ENCODE results near the gene HS6ST3. TPM values are rescaled to one million over a fixed set of nuclear protein-coding genes. Genes with fewer than 3 reads are reported as not detected.
A peak's percentile ranks its signal among the peaks of the same experiment; 100 is the strongest.

The HS6ST3 gene
- total RNA-seq, 1 donor from 2014 or later: 1.3 TPM

DNA sequence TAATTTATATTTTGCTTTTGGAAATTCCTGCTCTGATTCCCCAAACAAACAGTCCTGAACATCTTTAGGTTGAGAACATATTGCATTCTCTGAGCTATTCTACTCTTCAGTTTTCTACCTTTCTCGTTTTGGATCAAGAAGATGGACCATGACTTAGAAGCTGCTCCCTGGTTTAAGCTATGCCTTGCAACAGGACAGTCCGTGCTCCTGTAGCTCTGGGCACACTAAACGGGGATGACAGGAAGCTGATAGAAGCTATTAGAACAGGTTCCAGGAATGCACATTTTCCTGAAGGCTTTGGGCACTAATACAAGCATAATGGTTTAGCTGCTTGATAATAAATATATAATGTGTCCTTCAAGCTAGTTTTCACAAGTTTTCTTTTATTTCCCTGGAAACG lies 385.2 kb downstream of the HS6ST3 start:
- Mint-ChIP-seq H3K27me3 (ENCODE audit: unreplicated experiment) (no peaks in the 10 kb centered on the region), H3K27ac (ENCODE audit: unreplicated experiment) (no peak overlapping the region), H3K36me3 (ENCODE audit: unreplicated experiment) (no peaks in the 10 kb centered on the region), H3K9me3 (ENCODE audit: unreplicated experiment) (peaks cover 5% of the 10 kb centered on the region), H3K4me1 (ENCODE audit: low read depth, unreplicated experiment) (peaks cover 8% of the 10 kb centered on the region), H3K4me3 (ENCODE audit: unreplicated experiment) (no peak overlapping the region)
- no peak for DNase-seq
- TF ChIP-seq, protein P1, sequence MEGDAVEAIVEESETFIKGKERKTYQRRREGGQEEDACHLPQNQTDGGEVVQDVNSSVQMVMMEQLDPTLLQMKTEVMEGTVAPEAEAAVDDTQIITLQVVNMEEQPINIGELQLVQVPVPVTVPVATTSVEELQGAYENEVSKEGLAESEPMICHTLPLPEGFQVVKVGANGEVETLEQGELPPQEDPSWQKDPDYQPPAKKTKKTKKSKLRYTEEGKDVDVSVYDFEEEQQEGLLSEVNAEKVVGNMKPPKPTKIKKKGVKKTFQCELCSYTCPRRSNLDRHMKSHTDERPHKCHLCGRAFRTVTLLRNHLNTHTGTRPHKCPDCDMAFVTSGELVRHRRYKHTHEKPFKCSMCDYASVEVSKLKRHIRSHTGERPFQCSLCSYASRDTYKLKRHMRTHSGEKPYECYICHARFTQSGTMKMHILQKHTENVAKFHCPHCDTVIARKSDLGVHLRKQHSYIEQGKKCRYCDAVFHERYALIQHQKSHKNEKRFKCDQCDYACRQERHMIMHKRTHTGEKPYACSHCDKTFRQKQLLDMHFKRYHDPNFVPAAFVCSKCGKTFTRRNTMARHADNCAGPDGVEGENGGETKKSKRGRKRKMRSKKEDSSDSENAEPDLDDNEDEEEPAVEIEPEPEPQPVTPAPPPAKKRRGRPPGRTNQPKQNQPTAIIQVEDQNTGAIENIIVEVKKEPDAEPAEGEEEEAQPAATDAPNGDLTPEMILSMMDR (IDR thresholded peaks at IDR 0.05; ENCODE audit: partially characterized antibody, unreplicated experiment): no peak

DNA sequence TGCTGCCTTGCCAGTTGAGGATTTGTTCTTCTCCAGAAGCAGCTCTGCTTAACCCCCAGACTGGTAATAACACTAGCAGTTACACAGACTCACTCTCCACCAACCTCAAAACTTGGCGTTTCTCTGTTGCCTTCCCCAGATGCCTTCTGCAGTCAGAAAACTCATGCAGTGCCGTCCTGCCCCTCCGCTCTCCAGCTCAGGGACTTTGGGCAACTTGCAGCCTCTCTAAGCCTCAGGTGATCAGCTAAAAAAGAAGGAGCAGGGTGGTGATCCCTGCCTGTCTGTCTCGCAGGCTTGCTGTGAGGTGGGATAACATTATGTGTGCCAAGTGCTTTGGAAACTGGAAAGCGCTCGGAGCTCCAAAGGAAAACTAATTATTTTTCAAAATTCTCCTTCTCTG lies 391.6 kb downstream of the HS6ST3 start:
- no peak for DNase-seq
- TF ChIP-seq, protein P1 (IDR thresholded peaks at IDR 0.05; ENCODE audit: partially characterized antibody, unreplicated experiment): no peak
- Mint-ChIP-seq H3K4me1 (ENCODE audit: low read depth, unreplicated experiment) (peaks cover 4% of the 10 kb centered on the region), H3K27me3 (ENCODE audit: unreplicated experiment) (no peaks in the 10 kb centered on the region), H3K4me3 (ENCODE audit: unreplicated experiment) (no peak overlapping the region), H3K9me3 (ENCODE audit: unreplicated experiment) (peaks cover 4% of the 10 kb centered on the region), H3K36me3 (ENCODE audit: unreplicated experiment) (no peaks in the 10 kb centered on the region), H3K27ac (ENCODE audit: unreplicated experiment) (no peak overlapping the region)

DNA sequence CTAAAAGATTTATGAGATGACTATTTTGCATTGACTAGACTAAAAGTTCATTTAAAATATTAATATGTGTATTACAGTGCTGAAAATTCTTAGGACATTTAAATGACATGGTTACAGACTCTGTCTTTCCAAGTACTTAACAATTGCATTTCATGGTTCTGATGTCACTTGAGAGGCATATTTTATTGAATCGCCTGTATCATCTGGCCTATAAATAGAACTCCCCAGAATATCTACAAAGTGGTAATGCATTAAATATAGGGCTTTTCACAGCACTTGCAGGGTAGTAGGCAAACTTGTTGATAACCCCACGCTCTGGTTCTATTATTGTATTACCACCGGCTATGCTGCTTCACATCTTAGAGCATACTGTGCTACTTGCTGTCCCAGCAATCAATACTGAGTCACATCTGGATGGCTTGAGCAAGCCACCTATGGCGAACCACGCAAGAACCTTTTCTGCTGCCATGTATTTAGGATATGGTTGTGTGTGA lies 400.6 kb downstream of the HS6ST3 start:
- DNase-seq: no peak
- Mint-ChIP-seq H3K9me3 (ENCODE audit: unreplicated experiment) (peaks cover 3% of the 10 kb centered on the region), H3K4me3 (ENCODE audit: unreplicated experiment) (no peak overlapping the region), H3K4me1 (ENCODE audit: low read depth, unreplicated experiment) (peaks cover 11% of the 10 kb centered on the region), H3K27ac (ENCODE audit: unreplicated experiment) (peak overlapping the region; percentile 68), H3K36me3 (ENCODE audit: unreplicated experiment) (no peaks in the 10 kb centered on the region), H3K27me3 (ENCODE audit: unreplicated experiment) (no peaks in the 10 kb centered on the region)
- TF ChIP-seq, protein P1 (IDR thresholded peaks at IDR 0.05; ENCODE audit: partially characterized antibody, unreplicated experiment): no peak

DNA sequence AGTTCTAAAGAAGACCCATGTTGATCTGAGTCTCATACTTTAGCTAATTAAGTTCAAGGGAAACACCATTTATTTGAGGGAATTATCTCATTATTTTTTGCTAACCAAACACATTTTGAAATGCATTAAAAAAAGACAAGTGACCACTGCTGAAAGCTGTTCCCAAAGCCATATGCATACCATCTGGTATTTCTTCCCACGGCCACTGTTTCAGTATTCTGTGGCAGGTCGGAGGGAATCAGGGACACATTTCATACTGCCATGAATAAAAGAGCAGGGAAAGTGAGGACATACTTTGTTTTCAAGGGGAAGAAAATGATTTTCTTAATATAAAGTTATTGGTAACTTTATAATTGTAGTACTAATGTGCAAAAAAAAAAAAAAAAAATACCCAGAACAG lies 401.2 kb downstream of the HS6ST3 start:
- DNase-seq: no peak
- H3K9me3 Mint-ChIP-seq (ENCODE audit: unreplicated experiment): peaks cover 3% of the 10 kb centered on the region
- H3K27me3 Mint-ChIP-seq (ENCODE audit: unreplicated experiment): no peaks in the 10 kb centered on the region
- H3K4me3 Mint-ChIP-seq (ENCODE audit: unreplicated experiment): no peak overlapping the region
- peaks cover 11% of the 10 kb centered on the region for H3K4me1 Mint-ChIP-seq (ENCODE audit: low read depth, unreplicated experiment)
- TF ChIP-seq, protein P1 (IDR thresholded peaks at IDR 0.05; ENCODE audit: partially characterized antibody, unreplicated experiment): no peak
- no peaks in the 10 kb centered on the region for H3K36me3 Mint-ChIP-seq (ENCODE audit: unreplicated experiment)
- peak overlapping the region; percentile 68 for H3K27ac Mint-ChIP-seq (ENCODE audit: unreplicated experiment)

DNA sequence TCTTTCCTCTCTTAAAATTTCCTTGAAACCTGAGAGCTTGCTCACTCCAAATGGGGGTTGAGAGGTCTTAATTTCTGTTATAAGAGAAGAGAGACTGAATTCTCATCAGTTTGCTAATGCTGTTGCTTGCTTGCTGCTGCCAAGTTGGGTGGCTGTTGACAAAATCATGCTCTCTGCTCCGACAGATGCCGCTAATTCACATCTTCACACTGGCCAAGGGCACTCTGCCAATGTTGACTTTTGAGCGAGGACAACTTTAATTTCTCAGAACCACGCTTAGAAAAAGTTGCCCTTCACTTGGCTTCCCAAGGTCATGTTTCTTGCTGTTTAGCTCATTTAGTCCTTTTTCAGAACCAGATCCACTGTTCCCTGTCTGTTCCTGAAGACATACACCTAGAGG lies 402.9 kb downstream of the HS6ST3 start:
- TF ChIP-seq, protein P1 (IDR thresholded peaks at IDR 0.05; ENCODE audit: partially characterized antibody, unreplicated experiment): no peak
- no peak for DNase-seq
- H3K9me3 Mint-ChIP-seq (ENCODE audit: unreplicated experiment): peaks cover 3% of the 10 kb centered on the region

More for the DNA sequence above, 402.9 kb downstream of the HS6ST3 start:
- no peak overlapping the region for H3K4me3 Mint-ChIP-seq (ENCODE audit: unreplicated experiment)
- no peaks in the 10 kb centered on the region for H3K36me3 Mint-ChIP-seq (ENCODE audit: unreplicated experiment)
- no peaks in the 10 kb centered on the region for H3K27me3 Mint-ChIP-seq (ENCODE audit: unreplicated experiment)
- peaks cover 11% of the 10 kb centered on the region for H3K4me1 Mint-ChIP-seq (ENCODE audit: low read depth, unreplicated experiment)
- no peak overlapping the region for H3K27ac Mint-ChIP-seq (ENCODE audit: unreplicated experiment)
